Stimulated activated CD4-positive, alpha-beta T cell treated with anti-CD3 and anti-CD28 coated beads, TNF-alpha, amount 100 ng/mL, for 24 hours (primary cell): ENCODE measurements around the gene ANKRD6.

Experiments used
- DNase-seq, 3 experiments: peaks; one replicate each; pipeline ENCODE4 v3.0.0-alpha.2; 2020; ENCODE audit warnings: low read depth in 3 of 3

The ANKRD6 gene

DNA sequence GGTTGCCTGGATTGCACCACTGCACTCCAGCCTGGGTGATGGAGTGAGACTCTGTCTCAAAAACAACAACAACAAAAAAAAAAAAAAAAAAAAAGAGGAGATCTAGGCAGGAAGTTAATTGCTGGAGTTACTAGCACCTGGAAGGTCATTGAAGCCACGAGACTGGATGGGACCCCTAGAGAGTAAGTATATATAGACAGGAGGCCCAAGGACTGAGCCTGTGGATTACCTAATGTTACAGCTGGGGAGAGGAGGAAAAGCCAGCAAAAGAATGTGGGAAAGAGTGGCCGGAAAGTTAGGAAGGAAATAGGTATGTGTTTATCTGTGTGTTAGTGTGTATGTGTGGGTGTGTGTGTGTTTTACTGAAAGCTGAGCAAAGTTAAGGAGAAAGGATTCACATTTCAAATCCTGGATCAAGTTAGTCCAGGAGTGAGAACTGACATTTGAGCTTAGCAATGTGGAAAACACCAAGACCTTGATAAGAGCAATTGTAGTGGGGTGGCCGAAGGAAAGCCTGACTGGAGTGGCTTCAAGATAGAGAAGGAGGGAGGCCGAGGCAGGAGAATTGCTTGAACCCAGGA, 38.4 kb downstream of the ANKRD6 start:
- DNase-seq = no peak

GRCh38 chr6:89475101-89475500, 42.1 kb downstream of the ANKRD6 start:
- DNase-seq = no peak

DNA sequence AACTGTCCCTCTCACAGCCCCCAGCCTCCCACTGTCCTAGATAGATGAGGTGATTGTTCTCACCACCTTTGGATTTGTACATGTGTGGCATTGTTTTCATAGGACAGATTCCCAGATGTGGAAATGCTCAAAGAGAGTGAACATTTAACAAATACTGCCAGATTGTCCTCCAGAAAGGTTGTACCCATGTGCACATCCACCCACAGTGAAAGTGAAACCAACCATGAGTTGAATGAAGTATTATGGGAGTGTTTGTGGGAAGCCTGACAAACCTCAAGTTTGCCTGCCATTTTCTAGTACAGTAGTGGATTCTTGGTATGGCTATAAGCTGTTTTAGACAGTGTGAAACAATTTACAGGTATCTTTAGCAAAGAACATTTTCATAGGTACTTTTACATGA, 42.7 kb downstream of the ANKRD6 start:
- no peak for DNase-seq

DNA sequence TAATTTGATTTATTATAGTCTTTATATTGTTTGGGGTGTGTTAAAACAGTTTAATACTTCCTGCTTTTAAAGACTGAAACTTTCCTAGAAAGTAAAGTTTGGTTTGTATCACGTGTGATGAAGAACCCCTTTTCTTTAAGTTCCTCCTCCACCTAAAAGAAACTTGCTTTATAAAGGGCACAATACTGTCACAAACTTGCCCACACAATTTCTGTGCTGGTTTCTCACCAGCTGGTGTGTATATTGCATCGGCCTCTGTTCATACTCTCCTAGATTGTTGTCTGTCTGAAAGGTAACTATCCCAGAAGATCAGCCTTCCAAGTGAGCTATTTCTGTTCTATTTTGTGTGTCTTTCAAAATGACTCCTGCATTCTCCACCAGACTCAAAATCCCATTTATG, 46.9 kb downstream of the ANKRD6 start:
- no peak for DNase-seq

DNA sequence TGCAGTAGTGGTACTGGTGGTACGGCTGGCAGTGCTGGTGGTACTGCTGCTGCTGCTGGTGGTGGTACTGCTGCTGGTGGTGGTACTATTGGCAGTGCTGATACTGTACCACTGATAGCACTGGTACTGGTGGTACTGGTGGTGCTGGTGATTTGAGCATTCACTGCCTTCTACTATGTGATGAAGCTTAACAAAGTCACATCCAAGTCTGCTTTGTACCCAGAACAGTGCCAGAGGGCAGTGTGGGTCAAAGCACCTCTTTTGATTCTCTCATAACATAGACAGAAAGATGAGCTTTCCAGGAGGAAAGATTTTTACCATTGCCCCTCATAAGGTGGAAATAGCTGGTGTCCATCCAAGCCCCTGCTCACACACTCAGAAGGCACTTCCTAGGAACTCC, 48.7 kb downstream of the ANKRD6 start:
- no peak for DNase-seq

GRCh38 chr6:89482126-89482525, 49.2 kb downstream of the ANKRD6 start:
- DNase-seq = no peak

GRCh38 chr6:89483111-89483720, 50.3 kb downstream of the ANKRD6 start:
- no peak for DNase-seq

- DNase-seq = no peak
These were observed 52.4 kb downstream of the ANKRD6 start for GRCh38 chr6:89485320-89485719.

DNA sequence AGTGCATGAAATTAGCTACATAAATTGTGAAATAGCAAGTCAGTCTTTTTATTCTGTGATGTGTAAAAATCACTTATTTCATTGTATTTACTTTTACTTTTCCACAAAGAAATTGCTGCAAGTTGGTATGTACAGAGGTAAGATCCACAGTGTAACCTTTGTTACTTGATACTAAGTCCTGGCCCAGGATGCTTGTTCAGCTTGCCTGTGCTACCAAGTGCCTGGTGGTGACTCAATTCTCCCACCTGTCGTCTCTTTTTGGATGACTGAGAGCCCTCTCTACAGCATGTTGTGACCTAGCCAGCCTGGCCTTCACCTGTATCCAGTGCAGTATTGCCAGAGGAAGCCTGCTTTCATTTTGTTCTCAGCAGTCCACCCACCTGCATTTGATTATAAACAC, 54.9 kb downstream of the ANKRD6 start:
- DNase-seq = peak in 1 of 3 experiments; percentile 6

DNA sequence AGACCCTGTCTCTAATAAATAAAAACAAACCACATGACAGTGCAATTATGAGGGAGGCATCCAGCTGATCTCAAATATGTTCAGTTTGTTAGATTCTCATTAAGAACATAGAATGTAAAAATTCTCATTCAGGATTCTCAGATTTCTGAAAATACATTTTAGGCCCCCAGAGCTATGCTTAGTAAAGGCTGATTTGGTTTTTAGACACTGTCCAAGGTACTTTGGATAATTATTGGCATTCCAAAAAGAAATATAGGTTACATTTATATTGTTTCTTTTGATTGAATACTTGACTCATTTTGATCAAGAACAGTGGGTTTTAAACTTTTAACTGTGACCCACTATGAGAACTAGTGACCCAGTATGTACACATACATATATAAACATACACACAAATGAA, 55.5 kb downstream of the ANKRD6 start:
- DNase-seq = no peak

GRCh38 chr6:89489078-89489477, 56.1 kb downstream of the ANKRD6 start:
- no peak for DNase-seq

- no peak for DNase-seq
These were observed 59.2 kb downstream of the ANKRD6 start for GRCh38 chr6:89492025-89492640.

- DNase-seq = no peak
These were observed 61.3 kb downstream of the ANKRD6 start for GRCh38 chr6:89494131-89494793.

DNA sequence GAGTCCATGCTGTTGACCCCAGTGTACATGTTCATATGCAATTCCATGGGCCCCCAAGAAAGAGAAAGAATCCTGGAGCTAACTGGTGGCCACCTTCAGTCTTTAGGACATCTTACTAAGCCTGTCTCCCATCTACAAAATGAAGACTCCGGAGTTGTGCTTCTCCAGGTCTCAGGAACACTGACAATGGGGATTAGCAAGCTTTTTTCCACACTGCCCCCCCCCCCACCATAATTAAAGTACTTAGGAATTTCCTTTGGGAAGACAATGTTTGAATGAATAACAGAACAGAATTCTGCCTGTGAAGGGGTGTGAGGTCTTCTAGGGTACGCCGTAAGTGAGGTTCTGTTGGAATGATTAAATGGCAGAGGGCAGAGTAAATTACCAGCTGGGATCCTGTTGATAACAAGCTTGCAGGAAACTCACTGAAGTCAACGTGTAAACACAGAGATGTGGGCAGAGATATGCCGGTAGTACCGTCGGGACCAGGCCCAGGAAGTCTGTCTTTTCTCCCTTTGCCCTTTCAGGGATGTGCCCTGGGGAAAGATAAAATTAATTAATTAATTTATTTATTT, 63.1 kb downstream of the ANKRD6 start:
- no peak for DNase-seq

DNA sequence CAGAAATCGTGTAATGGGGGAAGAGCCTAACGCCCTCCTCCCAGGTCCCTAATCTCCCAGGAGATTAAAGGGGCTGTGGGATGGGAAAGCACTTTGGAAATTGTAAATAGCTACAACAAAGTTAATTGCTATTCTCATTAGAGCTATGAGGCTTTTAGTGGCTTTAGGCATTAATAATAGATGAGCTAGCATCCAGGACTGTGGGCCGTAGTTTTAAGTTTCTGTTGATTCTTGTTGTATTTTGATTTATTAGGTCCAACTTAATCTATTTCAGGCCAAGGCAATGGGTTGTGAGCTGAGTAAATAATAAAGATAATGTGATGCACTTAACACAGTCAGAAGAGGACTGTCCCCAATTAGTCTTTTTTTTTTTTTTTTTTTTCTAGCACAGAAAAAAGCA, 67.7 kb downstream of the ANKRD6 start:
- no peak for DNase-seq

DNA sequence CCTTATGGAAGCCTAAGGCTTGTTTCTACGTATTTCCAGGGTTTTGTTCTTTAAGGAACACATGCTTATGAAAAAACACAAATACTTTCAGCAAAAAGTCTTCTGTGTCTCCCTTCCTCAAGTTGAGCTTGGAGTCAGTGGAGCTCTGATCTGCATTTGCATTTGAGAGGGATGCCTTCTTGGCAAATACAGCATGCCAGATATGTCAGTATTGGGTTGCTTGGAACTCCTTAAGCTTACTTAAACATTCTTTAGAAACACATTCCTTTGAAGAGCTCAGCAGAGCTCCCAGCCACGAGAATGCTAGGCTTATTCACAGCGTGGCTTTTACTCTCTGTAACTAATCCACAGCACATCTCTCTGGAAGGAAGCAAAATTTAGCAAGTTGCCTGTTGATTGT, 68.3 kb downstream of the ANKRD6 start:
- no peak for DNase-seq

GRCh38 chr6:89501753-89502152, 68.8 kb downstream of the ANKRD6 start:
- no peak for DNase-seq

DNA sequence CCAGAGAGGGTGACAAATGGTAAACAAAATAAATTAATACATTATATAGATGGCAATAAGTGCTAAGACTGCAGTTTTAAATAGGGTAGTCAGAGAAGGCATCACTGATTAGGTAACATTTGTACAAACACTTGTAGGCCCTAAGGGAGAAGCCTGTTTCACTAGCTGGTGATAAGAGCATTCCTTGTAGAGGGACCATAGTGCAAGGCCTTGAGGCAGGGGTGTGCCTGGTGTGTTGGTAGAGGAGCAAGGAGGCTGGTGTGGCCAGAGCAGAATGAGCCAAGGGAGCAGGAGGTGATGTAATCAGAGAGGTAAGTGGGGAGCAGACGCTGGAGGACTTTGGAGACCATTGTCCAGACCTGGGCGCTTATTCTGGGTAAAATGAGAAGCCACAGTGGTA, 70.7 kb downstream of the ANKRD6 start:
- DNase-seq = no peak

GRCh38 chr6:89505847-89506246, 72.9 kb downstream of the ANKRD6 start:
- no peak for DNase-seq

- no peak for DNase-seq
These were observed 74.0 kb downstream of the ANKRD6 start for GRCh38 chr6:89506716-89507617.

DNA sequence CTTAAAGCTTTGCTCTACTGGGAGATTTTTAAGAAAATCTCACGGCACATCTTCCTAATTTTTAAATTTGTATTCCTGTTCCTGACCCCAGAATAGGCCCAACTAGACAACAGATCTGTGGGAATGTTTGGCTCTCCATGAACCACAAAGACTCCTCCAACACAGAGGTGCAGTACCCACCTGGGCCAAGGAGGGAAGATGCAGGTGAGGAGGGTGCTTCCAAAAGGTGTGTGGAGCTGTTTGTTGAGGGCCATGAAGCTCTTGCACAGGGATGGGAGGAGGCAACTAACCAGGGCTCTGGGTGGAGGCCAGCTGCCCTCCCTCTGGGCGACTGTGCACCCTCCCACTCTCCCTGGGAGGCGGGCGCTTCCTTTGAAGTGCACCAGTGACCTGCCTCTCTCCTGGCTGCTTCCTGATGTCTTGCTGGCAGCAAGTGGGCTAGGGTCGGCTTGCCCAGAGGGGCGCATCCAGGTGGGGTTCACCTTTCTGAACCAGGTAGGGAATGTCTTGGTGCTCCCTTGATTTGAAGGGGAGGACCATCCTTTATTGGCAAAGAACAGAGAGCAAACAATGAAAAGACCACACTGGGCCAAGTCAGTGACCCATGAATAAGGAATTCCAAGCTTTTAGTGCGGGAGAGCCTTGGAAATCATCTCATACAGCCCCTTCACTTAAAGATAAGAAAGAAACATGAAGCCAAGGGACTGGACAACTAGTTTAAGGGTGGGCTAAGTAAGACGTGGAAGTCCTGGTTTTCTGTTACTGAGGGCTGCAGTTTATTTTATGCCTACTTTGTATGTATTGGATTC, 76.0 kb downstream of the ANKRD6 start:
- no peak for DNase-seq
